Testis (tissue), 3 donors: Measurements from ENCODE around the gene C16orf82. TPM values are rescaled to one million over a fixed set of nuclear protein-coding genes. Genes with fewer than 3 reads are reported as not detected.
A peak's percentile ranks its signal among the peaks of the same experiment; 100 is the strongest.

Source experiments
- DNase-seq: peaks from one replicate; pipeline ENCODE4 v3.0.0-alpha.2; 2019
- H3K27ac ChIP-seq, 2 donors: fragments of 200-600 bp; sonication (generic); one replicate each; pipeline ENCODE4 v1.5.1; 2019
- H3K27me3 ChIP-seq: fragments of 200-600 bp; sonication (generic); one replicate; pipeline ENCODE4 v1.5.1; 2019
- H3K36me3 ChIP-seq: fragments of 200-600 bp; sonication (generic); one replicate; pipeline ENCODE4 v1.5.1; 2017; ENCODE audit warnings: low read depth; ENCODE audit errors: missing control alignments
- H3K4me1 ChIP-seq: fragments of 200-600 bp; sonication (generic); one replicate; pipeline ENCODE4 v1.5.1; 2019
- H3K4me3 ChIP-seq, 2 donors: fragments of 200-600 bp; sonication (generic); one replicate each; pipeline ENCODE4 v1.5.1; 2017 to 2019
- H3K9me3 ChIP-seq: fragments of 200-600 bp; sonication (generic); one replicate; pipeline ENCODE4 v1.5.1; 2017
- CTCF ChIP-seq, 3 experiments: fragments of 450-650 bp in 2 of 3; fragments of 200-600 bp in 1 of 3; sonication (generic) in 1 of 3; IDR thresholded peaks; one replicate each; pipeline ENCODE4 v1.5.1; 2016 to 2019; ENCODE audit warnings: antibody characterized with exemption in 3 of 3, mild to moderate bottlenecking in 2 of 3, moderate library complexity in 1 of 3
- POLR2A ChIP-seq: fragments of 450-650 bp; IDR thresholded peaks from one replicate; pipeline ENCODE4 v1.6.1; 2017; ENCODE audit warnings: antibody characterized with exemption, mild to moderate bottlenecking, moderate library complexity
- WGBS, 2 donors: methylation state at CpG; one replicate each; pipeline ENCODE4 v1.1.5; 2018; 5-methylcytosine and 5-hydroxymethylcytosine counted together
- intact Hi-C: fragments of 100-400 bp; cut with DNase I; formaldehyde crosslinking; loops from one replicate; pipeline ENCODE4 v1.15.1; 2023; ENCODE audit warnings: low total_unique reads
- polyA plus RNA-seq: library from polyadenylated mRNA; stranded (reverse); fragments of 350-450 nt; fragmentation: Illumina TruSeq; extraction: RNeasy Lipid Tissue Mini Kit (QIAGEN cat#74804); gene quantifications from one replicate; pipeline ENCODE4 v1.2.3, GENCODE V29; 2014; ENCODE audit warnings: low read depth, low replicate concordance; ENCODE audit not compliant: insufficient read depth
- total RNA-seq, 2 donors: library from RNA; depleted of rRNA; stranded (reverse); fragments of >200 nt; gene quantifications; one replicate each; pipeline ENCODE4 v1.2.3, GENCODE V29; 2016

C16orf82 gene
- total and polyA plus RNA-seq, 3 donors from 2014 or later: 133 to 446 (median 364) TPM

GRCh38 chr16:27058299-27058698 lies 8.4 kb upstream of the C16orf82 start:
- DNase-seq: no peak
- WGBS, 2 donors: 70 to 82% methylated on average over 3 of the region's 3 CpGs
- H3K4me3 ChIP-seq: no peak overlapping the region

GRCh38 chr16:27070776-27071175 lies 4.0 kb downstream of the C16orf82 start:
- no peak overlapping the region for H3K4me3 ChIP-seq
- H3K36me3 ChIP-seq: no peaks in the 10 kb centered on the region
- no peak for DNase-seq
- no peak overlapping the region for H3K27ac ChIP-seq
- no peaks in the 10 kb centered on the region for H3K9me3 ChIP-seq
- intact Hi-C loops: no loop called here
- no peaks in the 10 kb centered on the region for H3K4me1 ChIP-seq
- TF ChIP-seq CTCF (IDR thresholded peaks at IDR 0.05) (no peak), POLR2A (no peak)
- no peaks in the 10 kb centered on the region for H3K27me3 ChIP-seq
- WGBS, 2 donors: 77 to 90% methylated on average over 6 of the region's 6 CpGs

More at GRCh38 chr16:27058299-27058698, 8.4 kb upstream of the C16orf82 start:
- Histone ChIP-seq H3K27me3 (no peaks in the 10 kb centered on the region), H3K27ac (no peak overlapping the region), H3K4me1 (no peaks in the 10 kb centered on the region), H3K36me3 (no peaks in the 10 kb centered on the region), H3K9me3 (no peaks in the 10 kb centered on the region)
- TF ChIP-seq CTCF (IDR thresholded peaks at IDR 0.05) (no peak), POLR2A (no peak)
- intact Hi-C loops: no loop called here

- TF ChIP-seq CTCF (IDR thresholded peaks at IDR 0.05): no peak
- no peak for TF ChIP-seq POLR2A
- H3K9me3 ChIP-seq: no peaks in the 10 kb centered on the region
- no peaks in the 10 kb centered on the region for H3K27me3 ChIP-seq
- H3K4me1 ChIP-seq: no peaks in the 10 kb centered on the region
- WGBS, 2 donors: 79 to 82% methylated on average over 11 of the region's 11 CpGs
- no peak for DNase-seq
- no peaks in the 10 kb centered on the region for H3K36me3 ChIP-seq
- H3K27ac ChIP-seq: no peak overlapping the region
- intact Hi-C loops: no loop called here
- no peak overlapping the region for H3K4me3 ChIP-seq
Measured at GRCh38 chr16:27073733-27074132, 7.0 kb downstream of the C16orf82 start.

GRCh38 chr16:27080895-27081294 lies 14.2 kb downstream of the C16orf82 start:
- 35 to 42% methylated on average over 4 of the region's 4 CpGs for WGBS, 2 donors
- no peak for TF ChIP-seq POLR2A
- no peak for TF ChIP-seq CTCF (IDR thresholded peaks at IDR 0.05)
- H3K9me3 ChIP-seq: no peaks in the 10 kb centered on the region
- no peak overlapping the region for H3K27ac ChIP-seq
- intact Hi-C loops: no loop called here
- no peaks in the 10 kb centered on the region for H3K4me1 ChIP-seq
- H3K27me3 ChIP-seq: no peaks in the 10 kb centered on the region
- DNase-seq: no peak
- no peak overlapping the region for H3K4me3 ChIP-seq
- no peaks in the 10 kb centered on the region for H3K36me3 ChIP-seq

- DNase-seq: peak; percentile 79
- WGBS, 2 donors: 33 to 34% methylated on average over 8 to 11 of the region's 11 CpGs
- intact Hi-C loops: no loop called here
- no peaks in the 10 kb centered on the region for H3K9me3 ChIP-seq
- no peak overlapping the region for H3K27ac ChIP-seq
- peak overlapping the region in 1 of 2 donors; percentile 29 for H3K4me3 ChIP-seq
- no peak for TF ChIP-seq CTCF (IDR thresholded peaks at IDR 0.05)
- no peak for TF ChIP-seq POLR2A
- H3K27me3 ChIP-seq: no peaks in the 10 kb centered on the region
- no peaks in the 10 kb centered on the region for H3K36me3 ChIP-seq
- H3K4me1 ChIP-seq: no peaks in the 10 kb centered on the region
Measured at GRCh38 chr16:27083861-27084261, 17.1 kb downstream of the C16orf82 start.
